Kidney epithelial cell (primary cell): ENCODE data around the gene RAB11FIP4. TPM values are rescaled to one million over a fixed set of nuclear protein-coding genes. Genes with fewer than 3 reads are reported as not detected.

Experiments used
- DNase-seq: peaks from one replicate; pipeline ENCODE4 v3.0.0-alpha.2; 2010; ENCODE audit warnings: low read depth
- H3K27me3 ChIP-seq: 2 replicates; pipeline ENCODE4 v1.6.0; 2011; ENCODE audit warnings: low read length; ENCODE audit not compliant: control insufficient read depth, insufficient read depth
- H3K36me3 ChIP-seq: 2 replicates; pipeline ENCODE4 v1.5.1; 2011; ENCODE audit warnings: low read length; ENCODE audit not compliant: control insufficient read depth, insufficient read depth
- H3K4me3 ChIP-seq: 2 replicates; pipeline ENCODE4 v1.5.1; 2011; ENCODE audit warnings: low read depth, mild to moderate bottlenecking, control low read depth, low read length
- total RNA-seq: library from RNA; depleted of rRNA; stranded (reverse); fragments of >200 nt; gene quantifications from 2 replicates; pipeline ENCODE4 v1.2.3, GENCODE V29; 2015
- TF ChIP-seq, protein P1 (sequence below): IDR thresholded peaks from 2 replicates; pipeline ENCODE4 v1.5.1; 2011; ENCODE audit warnings: mild to moderate bottlenecking, moderate library complexity, low read length, control low read depth, inconsistent platforms; ENCODE audit not compliant: insufficient read depth, poor library complexity, severe bottlenecking

Gene RAB11FIP4
- total RNA-seq, 1 donor from 2014 or later = 26.5 TPM

DNA sequence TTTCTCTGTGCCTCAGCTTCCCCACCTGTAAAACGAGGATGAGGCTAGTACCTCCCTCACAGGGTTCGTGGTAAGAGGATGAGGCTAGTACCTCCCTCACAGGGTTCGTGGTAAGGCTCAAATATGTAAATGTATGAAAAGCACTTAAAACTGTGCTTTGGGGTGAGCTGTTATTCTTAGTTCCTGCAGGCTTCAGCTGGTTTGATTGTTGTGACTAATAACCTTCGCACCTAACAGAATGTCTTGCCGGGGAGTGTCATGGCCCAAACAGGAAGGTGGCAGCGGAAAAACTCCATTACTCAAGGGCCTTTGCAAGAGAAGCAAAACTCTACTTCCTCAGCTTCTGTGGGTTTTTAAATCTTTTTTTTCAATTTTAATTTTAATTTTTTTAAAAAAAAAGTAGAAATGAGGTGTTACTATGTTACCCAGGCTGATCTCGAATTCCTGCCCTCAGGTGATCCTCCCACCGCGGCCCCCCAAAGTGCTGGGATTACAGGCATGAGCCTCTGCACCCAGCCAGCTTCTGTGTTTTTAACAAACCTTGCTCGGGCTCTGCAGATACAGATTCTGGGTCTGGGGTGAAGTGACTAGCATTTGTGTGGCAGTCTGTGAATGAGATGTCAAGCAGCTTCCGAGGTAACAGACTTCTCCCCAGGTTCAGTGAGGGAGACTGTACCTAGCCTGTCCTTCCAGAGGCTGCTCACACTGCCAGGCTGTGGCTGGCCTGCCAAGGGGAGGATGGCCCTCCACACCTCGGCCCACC lies 103.0 kb downstream of the RAB11FIP4 start:
- TF ChIP-seq, protein P1, sequence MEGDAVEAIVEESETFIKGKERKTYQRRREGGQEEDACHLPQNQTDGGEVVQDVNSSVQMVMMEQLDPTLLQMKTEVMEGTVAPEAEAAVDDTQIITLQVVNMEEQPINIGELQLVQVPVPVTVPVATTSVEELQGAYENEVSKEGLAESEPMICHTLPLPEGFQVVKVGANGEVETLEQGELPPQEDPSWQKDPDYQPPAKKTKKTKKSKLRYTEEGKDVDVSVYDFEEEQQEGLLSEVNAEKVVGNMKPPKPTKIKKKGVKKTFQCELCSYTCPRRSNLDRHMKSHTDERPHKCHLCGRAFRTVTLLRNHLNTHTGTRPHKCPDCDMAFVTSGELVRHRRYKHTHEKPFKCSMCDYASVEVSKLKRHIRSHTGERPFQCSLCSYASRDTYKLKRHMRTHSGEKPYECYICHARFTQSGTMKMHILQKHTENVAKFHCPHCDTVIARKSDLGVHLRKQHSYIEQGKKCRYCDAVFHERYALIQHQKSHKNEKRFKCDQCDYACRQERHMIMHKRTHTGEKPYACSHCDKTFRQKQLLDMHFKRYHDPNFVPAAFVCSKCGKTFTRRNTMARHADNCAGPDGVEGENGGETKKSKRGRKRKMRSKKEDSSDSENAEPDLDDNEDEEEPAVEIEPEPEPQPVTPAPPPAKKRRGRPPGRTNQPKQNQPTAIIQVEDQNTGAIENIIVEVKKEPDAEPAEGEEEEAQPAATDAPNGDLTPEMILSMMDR = no peak
- no peak for DNase-seq
- Histone ChIP-seq H3K27me3 (peaks cover 13% of the 10 kb centered on the region), H3K36me3 (no peaks in the 10 kb centered on the region), H3K4me3 (no peak overlapping the region)

DNA sequence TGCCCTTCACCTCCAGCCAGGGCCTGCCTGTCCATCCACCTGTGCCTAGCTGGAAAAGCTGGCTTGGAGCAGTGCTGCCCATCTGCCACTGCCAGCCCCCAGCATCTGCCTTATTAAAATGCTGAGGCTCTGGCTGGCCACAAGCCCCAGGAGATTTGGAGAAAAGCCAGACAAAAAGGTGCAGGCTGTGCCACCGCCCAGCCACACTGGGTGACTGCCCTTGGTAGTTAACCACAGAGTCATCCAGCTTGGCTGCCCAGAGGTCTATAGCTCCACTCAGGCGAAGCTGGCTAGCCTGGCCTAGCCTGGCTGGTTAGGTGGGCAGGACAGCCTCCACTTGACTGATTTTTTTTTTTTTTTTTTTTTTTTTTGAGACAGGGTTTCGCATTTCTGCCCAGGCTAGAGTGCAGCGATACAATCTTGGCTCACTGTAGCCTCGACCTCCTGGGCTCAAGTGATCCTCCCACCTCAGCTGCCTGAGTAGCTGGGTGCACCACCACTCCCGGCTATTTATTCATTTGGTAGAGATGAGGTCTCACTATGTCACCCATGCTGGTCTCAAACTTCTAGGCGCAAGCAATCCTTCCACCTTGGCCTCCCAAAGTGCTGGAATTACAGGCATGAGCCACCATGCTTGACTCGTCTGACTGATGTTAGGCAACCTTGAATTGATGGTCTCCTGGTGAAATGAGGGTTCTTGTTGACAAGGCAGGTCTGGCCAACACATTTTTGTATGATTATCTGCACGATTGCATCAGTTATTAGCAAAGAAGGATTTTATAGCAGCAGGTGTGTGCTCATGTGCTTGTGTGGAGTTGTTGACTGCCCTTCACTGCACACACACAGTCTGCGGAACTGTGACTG lies 103.8 kb downstream of the RAB11FIP4 start:
- Histone ChIP-seq H3K36me3 (no peaks in the 10 kb centered on the region), H3K27me3 (peaks cover 7% of the 10 kb centered on the region), H3K4me3 (no peak overlapping the region)
- DNase-seq = no peak
- TF ChIP-seq, protein P1 = no peak

DNA sequence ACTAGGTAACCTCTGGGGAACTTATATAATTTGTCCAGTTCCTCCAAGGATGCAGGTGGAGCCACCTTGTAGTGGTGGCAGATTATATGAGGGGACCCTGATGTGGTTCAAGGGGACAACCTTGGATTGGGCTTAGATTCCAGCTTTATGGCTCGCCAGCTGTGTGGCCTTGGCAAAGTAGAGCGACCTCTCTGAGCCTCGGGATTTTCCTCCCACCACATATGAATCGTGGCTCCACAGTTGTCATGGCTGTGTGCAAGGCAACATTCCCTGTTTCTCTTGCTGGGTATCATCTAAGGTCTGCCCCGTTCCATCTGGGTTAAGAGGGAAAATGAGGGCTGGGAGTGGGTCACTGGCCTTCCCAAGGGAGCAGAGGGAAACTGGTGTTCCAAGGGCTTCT lies 104.6 kb downstream of the RAB11FIP4 start:
- H3K27me3 ChIP-seq = peaks cover 7% of the 10 kb centered on the region
- H3K4me3 ChIP-seq = no peak overlapping the region
- H3K36me3 ChIP-seq = no peaks in the 10 kb centered on the region
- DNase-seq = no peak
- TF ChIP-seq, protein P1 = no peak

DNA sequence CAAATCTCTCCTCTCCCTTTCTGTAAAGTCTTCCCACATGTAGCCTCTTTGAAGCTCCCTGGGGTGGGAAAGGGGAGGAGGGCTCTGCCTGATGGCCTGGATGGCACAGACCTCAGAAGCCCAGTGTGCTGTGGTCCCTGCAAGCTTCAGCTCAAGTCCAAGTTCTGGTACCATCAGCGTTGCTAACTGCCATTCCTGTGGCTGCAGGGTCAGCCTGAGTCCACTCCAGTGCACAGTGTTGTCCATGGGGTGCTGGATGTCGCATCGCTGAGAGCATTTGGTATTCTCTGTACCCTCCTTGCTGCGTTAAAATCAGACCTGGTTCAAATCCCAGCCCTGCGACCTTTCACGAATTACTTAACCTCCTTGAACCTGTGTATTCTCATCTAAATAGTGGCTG lies 105.1 kb downstream of the RAB11FIP4 start:
- TF ChIP-seq, protein P1 = no peak
- Histone ChIP-seq H3K36me3 (no peaks in the 10 kb centered on the region), H3K27me3 (peaks cover 7% of the 10 kb centered on the region), H3K4me3 (no peak overlapping the region)
- no peak for DNase-seq

DNA sequence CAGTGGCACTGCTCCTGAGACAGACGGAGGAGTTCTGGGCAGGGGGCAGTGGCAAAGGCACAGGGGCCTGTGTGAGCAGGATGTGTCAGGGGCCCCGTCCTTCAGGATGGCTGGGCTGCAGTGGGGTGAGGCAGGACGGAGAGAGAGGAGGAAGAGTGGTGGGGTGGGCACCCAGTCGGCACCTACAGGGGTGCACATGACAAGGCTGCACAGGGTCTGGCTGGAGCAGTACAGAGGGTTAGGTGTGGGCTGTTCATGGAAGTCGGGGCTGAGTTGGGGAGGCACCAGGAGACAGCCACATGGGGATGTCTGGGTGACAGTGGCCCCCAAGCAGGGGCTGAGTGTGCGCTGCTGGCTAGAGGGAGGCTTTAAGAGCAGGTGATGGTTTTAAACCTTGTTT lies 106.0 kb downstream of the RAB11FIP4 start:
- TF ChIP-seq, protein P1 = no peak
- Histone ChIP-seq H3K27me3 (peaks cover 7% of the 10 kb centered on the region), H3K4me3 (no peak overlapping the region), H3K36me3 (no peaks in the 10 kb centered on the region)
- DNase-seq = no peak
